HG03064 (cell line): ENCODE data around the gene B3GAT2.
A peak's percentile ranks its signal among the peaks of the same experiment; 100 is the strongest.

Experiments used
- ATAC-seq: cut with Tn5 transposase; IDR thresholded peaks from one replicate; pipeline ENCODE4 v1.9.1; 2021; ENCODE audit warnings: low read depth; ENCODE audit not compliant: unreplicated experiment

Gene B3GAT2

DNA sequence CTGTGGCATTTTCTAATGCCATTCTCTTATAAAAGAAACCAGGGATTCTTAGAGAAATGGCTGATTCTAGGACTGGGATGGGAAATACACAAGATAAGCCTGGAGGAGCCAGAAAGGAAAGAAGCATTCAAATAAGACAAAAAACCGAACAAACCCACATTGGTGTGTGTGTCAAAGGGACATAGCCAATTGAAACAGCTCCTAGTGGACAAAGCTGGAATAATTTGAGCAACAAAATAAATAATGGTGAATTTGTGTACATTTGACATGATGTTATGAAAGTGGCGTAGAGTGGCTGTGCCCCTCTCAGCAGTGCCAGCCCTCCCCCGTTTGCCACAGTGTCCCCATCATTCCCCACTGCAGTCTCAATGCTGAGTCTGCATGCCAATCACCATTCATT lies 55.5 kb downstream of the B3GAT2 start:
- no peak for ATAC-seq

DNA sequence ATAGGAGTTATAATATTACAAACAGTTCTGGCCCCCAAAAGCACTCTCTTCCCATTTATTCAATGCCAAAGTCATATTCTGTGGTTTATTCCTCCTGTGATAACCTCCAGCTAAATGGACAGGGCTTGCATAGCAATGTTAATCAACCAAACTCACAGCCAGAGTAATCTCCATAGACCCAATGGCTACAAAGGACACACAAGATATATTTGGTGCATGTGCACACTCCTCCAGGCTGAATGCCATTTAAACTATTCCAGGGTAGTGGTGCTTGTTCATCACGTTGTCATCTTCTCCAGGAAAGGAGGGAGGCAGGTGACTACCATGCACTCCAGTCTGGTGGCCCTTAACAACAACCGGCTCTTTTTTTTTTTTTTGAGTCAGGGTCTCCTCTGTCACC lies 56.8 kb downstream of the B3GAT2 start:
- ATAC-seq: no peak

DNA sequence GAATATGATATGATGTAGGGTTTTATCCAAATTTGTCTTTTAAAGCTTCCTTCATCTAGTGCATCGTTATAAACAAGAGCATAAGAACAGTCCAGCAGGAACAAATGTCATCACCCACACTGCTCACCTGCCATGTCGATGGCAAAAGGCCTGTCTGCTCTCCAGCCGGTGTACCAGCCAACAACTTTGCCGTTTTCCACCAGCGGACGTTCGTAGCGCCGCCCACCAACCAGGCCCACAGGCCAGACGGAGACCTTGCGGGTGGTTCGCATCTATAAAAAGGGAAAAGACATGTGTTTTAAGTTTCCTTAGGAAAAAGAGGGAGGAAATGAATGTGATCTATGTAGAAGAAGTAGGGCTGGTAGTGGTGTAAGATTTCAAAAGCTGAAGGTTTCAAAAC lies 62.9 kb downstream of the B3GAT2 start:
- ATAC-seq: no peak

DNA sequence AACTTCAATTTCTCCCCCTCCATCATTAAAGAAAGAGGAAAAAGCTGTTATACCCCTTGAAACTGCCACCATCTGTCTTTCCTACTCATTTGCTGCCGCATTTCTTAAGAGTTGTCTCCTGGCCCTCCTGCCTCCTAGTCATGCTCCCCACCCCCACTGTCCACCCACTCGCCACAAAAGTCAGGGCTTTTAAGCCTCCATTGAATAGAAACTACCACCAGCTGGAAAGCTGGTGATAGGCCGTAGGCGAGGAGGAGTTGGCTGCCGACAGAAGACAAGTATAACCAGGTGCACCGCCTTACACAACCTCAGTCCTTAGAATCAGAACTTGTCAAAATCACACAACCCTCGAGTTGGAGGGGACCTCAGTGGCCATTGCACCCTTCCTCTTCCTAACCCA lies 67.6 kb downstream of the B3GAT2 start:
- no peak for ATAC-seq

DNA sequence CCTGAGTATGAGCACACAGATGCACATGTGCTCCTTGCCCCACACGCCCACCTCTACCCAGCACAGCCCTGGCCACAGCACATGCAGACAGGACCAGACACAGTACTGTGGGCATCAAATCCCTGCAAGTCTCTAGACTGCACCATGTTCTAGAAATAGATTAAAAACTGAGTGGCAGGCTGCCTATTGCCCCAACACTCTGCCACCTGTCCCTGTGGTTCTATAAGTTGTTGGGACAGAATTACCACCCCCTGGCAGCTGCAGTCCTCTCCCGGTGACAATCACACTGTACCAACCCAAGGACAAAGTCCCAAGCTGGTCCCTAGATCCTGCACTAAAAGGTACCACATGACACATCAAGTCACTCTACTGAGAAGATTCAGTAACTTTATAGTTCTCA lies 70.2 kb downstream of the B3GAT2 start:
- ATAC-seq: no peak

DNA sequence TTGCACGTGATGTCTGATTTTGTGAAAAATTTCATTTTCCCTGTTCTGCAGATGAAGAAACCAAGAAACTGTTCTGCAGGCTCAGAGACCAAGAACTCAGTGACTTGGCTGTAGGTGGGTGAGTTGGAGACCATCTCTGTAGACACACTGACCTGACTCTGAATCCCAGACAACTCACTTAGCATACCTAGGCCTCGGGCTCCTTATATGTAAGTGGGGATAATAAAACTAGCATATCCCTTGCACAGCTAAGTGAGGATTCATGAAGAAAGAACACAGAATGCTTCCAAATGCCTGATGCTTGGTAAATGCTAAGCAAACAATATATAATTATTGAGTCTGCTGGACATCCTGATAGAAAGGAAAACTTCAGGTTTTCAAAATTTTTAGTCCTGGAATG lies 70.8 kb downstream of the B3GAT2 start:
- no peak for ATAC-seq

DNA sequence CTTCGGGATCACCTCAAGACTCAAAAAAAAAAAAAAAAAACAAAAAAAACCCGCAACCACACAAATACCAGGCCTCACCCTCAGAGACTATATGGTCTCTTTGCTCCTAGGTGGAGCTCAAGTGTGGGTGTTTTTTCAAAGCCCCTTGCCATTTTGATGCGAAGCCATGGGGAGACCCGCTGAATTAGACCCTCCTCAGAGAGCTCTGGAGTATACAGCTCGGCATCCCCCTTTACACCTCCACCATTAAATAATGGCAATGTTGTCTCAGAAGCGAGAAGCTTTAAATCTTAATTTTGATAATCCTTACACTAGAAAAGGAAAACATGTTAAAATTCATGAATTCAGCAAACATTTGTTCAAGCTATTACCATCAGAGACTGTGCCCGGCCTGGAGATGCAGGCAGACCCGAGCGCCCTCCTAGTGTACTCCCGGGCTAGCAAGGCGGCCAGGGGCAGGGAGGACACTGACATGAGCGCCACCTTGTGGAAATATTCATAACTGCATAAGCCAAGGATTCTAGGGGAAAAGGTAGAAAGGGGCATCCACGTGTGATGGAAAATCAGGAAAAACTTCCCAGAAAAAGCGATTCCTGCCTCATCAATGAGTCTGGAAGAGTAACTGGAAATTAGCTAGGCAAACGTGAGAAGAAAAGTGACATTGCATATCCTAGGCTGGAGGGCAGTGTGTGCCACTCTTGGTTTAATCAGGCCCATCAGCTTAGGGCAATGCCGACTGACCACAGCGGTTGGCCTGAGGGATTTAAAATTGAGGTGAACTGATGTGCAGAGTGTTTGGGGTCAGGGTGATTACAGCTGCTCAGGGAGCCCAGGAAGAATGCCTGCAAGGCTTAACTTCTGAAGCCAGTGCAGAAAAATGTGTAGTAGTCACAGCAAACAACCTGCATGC lies 72.5 kb downstream of the B3GAT2 start:
- peak; percentile 66 for ATAC-seq

DNA sequence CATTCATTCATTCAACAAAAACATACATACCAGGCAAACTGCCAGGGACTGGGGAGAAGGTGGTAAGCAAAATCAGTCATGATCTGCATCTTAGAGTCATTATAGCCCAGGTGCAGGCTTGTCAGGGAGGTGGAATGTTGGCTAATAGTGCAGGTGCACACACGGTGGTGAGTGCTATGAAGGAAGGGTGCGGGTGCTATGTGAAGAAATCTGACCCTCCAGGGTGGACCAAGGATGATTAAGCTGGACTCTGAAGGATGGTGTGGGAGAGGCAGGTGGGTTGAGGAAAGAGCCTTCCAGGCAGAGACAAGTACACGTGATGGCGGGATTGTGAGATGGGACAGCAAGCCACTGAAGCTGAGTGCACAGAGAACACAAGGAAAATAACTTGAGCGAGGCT lies 77.4 kb downstream of the B3GAT2 start:
- ATAC-seq: no peak

DNA sequence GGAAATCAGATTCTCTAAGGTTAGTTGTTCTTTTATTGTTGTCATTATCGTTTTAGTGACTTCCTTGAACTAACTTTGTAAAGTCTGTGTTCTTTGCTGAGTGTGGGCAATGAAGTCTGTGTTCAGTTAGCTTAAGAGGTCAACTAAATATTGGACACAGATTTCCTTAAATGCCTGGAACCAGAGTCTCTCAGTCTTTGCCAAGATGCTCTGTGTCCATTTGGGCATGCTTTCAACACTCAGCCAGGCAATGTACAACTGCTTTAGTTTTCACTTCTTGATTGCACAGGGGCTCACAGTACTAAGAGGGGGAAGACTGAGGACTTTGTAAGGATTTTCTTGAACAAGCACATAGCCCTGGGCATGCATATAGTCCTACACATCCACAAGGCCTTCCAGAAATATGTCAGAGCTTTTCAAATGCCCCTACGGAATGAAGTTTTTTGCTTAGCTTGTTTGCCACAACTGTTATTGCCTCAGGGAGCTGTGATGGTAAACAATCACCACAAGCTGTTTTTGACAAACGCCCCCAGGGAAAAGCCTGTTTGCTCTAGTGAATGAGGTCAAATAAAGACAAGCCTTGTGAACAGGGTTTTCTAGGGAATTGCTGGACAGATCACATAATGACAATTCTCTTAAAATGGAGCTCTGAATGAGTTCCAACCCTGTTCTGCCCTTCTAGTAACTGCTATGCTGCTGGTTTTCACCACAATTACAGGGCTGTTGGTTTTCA lies 82.5 kb downstream of the B3GAT2 start:
- ATAC-seq: no peak

DNA sequence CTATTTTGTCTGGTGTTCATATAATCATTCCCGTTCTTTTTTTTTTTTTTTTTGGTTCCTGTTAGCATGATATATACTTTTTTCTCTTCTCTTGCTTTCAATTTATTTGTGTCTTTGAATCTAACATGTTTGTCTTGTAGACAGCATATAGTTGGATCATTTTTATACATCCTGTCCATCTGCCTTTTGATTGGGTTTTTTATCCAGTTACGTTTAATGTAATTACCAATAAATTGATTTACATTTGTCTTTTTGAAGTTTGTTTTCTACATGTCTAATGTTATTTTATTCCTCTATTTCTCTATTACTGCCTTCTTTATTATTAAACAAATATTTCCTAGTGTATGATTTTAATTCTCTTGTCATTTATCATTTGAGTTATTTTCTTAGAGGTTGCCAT lies 84.4 kb downstream of the B3GAT2 start:
- no peak for ATAC-seq

DNA sequence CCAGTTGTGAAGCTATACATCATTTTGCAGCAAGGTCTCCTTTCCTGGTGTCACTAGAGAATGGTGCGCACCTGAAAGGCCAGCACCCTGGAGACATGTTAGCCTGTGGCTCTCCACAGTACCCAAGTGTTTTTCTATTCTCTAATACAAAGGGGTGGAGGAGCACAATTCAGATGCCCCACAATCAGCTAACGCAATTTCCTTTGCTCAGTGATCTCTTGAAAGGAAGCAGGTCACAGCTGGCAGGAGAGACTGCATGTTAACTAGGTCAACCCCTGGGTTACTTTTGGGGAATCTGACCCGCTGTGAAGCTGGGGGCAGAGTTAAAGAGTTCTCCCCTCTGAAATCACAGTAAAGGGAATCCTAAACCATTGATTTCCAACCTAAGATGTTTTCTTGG lies 92.5 kb downstream of the B3GAT2 start:
- ATAC-seq: no peak

DNA sequence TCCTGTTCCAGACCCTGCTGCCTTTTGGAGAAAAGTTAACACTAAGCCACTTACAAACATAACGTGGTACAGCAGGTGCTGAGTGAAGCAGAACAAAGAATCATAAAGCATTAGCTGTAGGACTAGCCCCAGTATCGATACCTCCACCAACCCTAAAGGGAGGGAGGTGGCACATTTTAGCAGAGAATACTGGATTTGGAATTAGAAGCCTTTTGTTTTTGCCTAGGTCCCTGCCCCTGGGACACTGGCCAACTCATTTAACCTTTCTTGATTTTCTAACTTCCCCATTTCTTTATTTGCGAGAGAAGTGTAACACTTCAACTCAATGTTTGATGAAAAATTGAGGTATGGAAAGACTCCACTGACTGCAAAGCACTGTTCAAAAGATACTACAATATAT lies 93.5 kb downstream of the B3GAT2 start:
- no peak for ATAC-seq

DNA sequence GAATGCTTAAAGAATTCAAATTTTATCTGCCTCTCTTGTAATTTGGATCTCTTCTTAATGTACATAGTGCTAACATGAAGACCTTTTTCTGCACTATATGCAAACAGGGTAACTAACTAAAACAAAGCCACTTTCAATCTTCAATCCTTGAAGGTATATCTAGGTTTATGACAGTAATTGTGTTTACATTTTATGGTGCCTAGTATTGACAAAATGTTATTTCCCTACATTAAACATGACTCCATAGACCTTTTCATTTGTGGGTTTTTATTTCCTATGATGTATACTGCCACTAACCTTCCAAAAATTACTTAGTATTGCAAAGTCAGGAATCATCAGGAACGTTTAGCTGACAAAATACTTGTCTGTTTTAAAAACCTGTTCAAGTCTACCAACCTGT lies 95.9 kb downstream of the B3GAT2 start:
- no peak for ATAC-seq

DNA sequence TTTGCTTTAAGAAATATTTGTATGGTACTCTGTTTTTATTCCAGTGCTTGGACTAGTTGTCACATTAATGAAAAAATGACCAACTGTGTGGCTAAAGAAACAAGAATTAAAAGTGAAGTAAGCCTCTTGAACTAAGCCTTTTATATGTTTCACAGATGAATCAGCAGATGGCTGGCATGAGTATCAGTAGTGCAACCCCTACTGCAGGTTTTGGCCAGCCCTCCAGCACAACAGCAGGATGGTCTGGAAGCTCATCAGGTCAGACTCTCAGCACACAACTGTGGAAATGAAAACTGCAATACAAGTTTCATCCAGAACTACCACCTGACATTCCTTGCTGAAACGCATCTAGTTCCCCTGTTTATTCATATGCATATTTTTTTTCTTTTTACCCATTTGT lies 96.8 kb downstream of the B3GAT2 start:
- no peak for ATAC-seq

DNA sequence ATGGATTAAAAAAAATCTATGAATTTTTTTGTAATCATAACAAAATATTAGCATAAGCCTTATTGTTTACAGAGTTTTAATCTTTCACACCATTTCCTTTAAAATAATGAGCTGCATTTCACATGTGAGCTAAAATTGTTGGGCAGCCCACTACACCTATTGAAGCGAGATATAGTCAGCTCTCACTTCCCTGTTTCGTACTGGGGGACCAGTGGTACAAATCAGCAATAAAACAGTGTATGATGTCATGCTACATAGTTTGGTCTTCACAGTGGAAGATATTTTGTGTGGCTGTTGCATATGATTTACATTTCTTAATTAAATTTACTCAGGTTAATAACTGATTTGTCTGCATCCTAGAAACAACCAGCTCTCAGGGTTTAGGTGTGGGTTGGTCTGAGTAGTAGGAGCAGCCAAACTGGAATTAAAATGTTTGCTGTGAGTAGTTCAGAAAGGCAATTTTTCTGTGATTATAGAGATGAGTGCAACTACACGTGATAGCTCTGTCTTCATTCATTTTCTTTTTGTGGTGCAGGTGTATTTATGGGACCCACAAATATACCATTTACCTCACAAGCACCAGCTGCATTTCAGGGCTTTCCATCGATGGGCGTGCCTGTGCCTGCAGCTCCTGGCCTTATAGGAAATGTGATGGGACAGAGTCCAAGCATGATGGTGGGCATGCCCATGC lies 99.3 kb downstream of the B3GAT2 start:
- ATAC-seq: peak; percentile 99

DNA sequence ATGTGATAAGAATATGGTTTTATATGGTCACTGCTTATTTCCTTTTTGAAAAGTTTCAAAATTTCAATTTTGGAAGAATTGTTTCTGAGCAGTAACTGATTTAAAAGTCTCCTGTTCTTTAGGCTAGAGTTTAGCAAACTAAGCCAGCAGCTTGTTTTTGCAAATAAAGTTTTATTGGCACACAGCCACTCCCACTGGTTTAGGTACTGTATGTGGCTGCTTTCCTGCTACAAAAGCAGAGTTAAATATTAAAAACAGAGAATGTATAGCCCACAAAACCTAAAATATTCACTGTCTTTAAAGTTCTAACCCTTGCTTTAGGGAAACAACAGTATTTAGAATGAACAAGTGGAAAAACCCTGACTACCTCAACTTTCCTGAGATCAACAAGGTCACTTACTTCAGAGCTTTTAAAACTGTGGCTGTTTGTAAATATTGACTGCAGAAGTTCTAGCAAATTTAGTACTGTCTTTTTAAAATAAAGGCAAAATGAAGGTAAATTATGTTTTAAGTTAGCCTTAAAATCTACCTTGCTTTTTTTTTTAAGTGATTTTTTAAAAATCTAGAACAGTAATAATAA lies 104.1 kb downstream of the B3GAT2 start:
- ATAC-seq: no peak

DNA sequence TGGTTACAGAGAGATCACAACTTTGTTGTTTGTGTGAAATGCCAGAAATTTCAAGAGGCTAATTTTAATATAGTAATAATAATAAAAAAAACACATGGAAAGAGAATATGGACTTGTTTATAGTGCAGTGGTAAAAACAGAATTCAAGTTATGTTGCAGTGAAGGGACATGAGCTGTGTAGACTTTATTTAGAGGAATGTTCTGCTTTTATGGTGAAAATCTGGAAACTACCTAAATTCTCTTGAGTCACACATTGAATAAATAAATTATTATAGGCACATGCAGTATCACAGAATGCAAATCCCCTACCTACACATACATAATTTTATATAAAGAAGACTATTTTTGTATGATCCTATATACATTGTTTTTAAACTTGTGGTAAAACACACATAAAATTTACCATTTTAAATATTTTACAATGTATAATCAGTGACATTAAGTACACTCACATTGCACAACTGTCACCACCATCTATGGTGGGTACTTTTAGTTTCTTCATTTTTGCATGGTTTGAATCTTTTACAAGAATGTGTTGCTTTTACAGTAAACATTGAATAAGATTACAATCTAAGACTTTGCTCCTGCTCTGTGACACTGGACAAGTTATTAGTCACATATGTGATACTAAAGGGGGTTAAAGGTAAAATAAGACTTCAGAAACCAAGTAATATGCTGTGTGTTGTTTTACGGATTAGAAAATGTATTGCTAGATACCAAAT lies 107.4 kb downstream of the B3GAT2 start:
- no peak for ATAC-seq

DNA sequence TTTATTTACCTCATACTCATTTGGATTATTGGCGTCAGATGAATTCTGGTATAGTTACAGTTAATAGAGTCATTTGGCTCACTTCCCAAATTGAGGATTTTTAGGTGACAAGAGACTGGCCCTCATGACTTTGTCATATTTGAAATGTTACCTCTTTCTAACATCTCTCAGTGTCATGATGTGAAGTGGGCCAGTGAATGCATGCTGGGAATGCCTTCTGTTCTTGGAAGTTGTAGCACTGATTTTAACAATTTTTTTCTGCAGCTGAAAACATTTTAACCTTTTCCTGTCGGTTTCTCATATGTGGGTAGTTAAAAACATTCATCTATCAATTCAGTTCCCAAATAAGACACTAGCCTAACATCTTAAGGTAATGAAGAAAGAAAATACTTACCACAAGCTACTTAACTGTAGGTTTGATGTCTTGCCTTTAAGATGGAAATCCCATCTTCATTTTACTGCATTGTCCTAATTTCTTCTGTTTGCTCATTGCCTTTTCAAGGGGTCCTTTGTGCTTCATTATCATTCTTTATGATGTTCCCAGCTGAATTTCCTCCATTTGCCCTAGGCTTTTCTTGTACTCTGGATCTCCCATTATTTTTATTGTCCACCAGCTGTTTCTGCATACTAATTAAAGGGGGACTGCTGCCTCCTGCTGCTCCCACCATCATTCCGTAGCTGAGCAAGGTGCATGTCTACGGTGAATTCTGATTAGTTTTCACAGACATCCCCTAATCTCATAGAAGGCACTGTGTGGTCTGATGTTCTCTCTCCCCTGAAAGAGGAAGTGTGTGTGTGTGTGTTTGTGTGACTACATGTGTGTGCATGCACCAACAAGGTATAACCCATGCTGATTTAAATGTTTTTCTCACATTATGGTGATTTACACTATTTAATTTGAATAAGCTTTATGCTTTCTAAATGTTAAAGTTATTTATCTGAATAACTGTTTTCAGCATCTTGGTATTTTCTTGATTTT lies 109.5 kb downstream of the B3GAT2 start:
- no peak for ATAC-seq

DNA sequence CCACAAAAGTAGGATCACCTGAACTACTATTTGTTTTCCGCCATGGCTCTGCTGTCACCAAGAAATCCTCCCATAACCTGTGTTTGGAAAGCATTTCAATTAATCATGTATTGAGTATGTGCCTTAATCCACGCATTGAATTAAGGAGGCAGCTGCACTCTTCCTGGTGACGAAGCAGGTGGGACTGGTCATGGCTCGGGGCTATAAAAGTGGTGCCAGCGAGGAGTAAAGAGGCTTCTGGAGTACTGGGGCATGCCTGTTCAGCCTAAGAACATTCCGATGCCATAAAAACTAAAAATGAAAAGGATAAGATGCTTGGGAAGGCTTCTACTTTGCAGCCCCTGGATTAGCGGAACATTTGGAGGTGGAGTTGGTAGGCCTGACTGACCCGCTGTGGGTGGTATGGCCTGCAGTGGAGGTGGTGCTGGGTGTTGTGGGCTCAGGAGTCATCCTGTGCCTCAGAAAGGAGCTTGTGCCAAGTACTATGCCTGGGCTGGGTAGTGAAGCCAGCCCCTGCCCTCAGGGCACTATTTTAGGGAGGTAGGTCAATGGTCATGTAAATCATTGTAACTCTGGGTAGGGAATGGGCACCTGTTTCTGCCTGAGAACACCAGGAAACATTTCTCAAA lies 110.5 kb downstream of the B3GAT2 start:
- no peak for ATAC-seq
